Spleen (tissue), 7 donors: ENCODE data around the gene KCNE1.
"Not testable (repeated sequence)": the region's sequence is repeated elsewhere in the genome, so short reads cannot be mapped to it uniquely, and the experiment has no call there.

ENCODE experiments used
- CTCF ChIP-seq, 11 experiments: fragments of 200-600 bp in 7 of 11; fragments of 450-650 bp in 4 of 11; sonication (generic) in 4 of 11; IDR thresholded peaks in 8 of 11; conservative IDR thresholded peaks in 3 of 11; 1 replicate in 7 of 11; 2 replicates in 4 of 11; pipeline versions ENCODE4 v1.4.0 to v1.8.0; 2016 to 2021; ENCODE audit warnings: antibody characterized with exemption in 11 of 11, inconsistent platforms in 4 of 11, mild to moderate bottlenecking in 1 of 11
- POLR2AphosphoS5 ChIP-seq, 3 donors: sonication (generic); formaldehyde crosslinking; IDR thresholded peaks; one replicate each; pipeline ENCODE4 v1.5.1; 2017; ENCODE audit warnings: antibody characterized with exemption in 3 of 3
- donor health status: DM: no; HTN: no; CAD: no; lungs with moderate emphysema.
- donor health status: DM: no; HTN: no; CAD: no.
- donor health status: DM: no; HTN: no; CAD: no.

DNA sequence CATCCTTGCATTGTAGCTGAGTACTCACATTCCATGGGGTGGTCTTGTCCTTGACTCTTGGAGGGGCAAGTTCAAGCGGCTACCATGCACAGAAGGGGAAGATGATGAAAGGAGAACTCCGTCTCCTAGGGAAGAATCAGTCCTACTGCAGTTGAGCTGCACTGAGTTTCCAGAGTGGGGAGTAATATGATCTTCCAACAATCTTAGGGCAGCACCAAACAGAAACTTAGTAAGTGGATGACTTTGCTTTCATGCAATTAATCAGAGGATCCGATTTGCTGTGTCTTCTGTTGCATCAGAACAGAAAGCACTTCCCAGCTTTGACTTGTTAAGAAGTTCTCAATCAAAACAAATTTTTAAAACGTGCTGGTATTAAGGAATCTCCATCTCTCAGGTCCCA is 88.2 kb downstream of the KCNE1 start, which contains the start of gene SMIM34:
- TF ChIP-seq CTCF (IDR thresholded peaks at IDR 0.05 in 8 of 11, conservative IDR thresholded peaks at IDR 0.05 in 3 of 11); POLR2AphosphoS5 (IDR thresholded peaks at IDR 0.05): not testable (repeated sequence)
